ENCODE results near the gene PIM1.

GRCh38 chr6:37126961-37127616 is 42.9 kb upstream of the PIM1 start:
- TF ChIP-seq, protein P1, sequence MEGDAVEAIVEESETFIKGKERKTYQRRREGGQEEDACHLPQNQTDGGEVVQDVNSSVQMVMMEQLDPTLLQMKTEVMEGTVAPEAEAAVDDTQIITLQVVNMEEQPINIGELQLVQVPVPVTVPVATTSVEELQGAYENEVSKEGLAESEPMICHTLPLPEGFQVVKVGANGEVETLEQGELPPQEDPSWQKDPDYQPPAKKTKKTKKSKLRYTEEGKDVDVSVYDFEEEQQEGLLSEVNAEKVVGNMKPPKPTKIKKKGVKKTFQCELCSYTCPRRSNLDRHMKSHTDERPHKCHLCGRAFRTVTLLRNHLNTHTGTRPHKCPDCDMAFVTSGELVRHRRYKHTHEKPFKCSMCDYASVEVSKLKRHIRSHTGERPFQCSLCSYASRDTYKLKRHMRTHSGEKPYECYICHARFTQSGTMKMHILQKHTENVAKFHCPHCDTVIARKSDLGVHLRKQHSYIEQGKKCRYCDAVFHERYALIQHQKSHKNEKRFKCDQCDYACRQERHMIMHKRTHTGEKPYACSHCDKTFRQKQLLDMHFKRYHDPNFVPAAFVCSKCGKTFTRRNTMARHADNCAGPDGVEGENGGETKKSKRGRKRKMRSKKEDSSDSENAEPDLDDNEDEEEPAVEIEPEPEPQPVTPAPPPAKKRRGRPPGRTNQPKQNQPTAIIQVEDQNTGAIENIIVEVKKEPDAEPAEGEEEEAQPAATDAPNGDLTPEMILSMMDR (IDR thresholded peaks at IDR 0.05; ENCODE audit: low read depth, low read length): no peak
- no peak for TF ChIP-seq POLR2A (IDR thresholded peaks at IDR 0.05; ENCODE audit: extremely low read depth, insufficient read length)
- TF ChIP-seq MYC (IDR thresholded peaks at IDR 0.05; ENCODE audit: low read depth, low read length): no peak
- no peak for TF ChIP-seq MAX (IDR thresholded peaks at IDR 0.05; ENCODE audit: low read depth, low read length)
